Measurements from ENCODE around the gene GPD1L.
A peak's percentile ranks its signal among the peaks of the same experiment; 100 is the strongest.
"Not testable (repeated sequence)": the region's sequence is repeated elsewhere in the genome, so short reads cannot be mapped to it uniquely, and the experiment has no call there.

Gene GPD1L

DNA sequence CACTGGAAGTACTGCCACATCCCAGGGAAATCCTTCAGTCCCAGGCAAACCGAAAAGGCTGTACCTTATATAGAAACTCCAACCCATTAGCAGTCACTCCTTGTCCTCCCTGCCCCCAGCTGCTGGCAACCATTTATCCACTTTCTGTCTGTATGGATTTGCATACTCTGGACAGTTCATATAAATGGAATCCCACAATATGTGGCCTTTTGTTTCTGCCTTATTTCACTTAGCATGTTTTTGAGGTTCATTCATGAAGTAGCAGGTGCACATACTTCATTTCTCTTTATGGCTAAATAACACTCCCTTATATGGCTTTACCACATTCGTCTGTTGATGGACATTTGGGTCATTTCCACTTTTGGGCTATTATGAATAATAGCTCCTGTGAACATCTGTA lies 80.5 kb downstream of the GPD1L start:
- Mint-ChIP-seq H3K36me3 (ENCODE audit: low read depth) (no peaks in the 10 kb centered on the region), H3K9me3 (no peaks in the 10 kb centered on the region), H3K27ac (no peak overlapping the region), H3K4me3 (no peak overlapping the region), H3K4me1 (ENCODE audit: low read depth) (no peaks in the 10 kb centered on the region), H3K27me3 (peaks cover 5% of the 10 kb centered on the region)
- intact Hi-C loops (cut with micrococcal nuclease): no loop called here

DNA sequence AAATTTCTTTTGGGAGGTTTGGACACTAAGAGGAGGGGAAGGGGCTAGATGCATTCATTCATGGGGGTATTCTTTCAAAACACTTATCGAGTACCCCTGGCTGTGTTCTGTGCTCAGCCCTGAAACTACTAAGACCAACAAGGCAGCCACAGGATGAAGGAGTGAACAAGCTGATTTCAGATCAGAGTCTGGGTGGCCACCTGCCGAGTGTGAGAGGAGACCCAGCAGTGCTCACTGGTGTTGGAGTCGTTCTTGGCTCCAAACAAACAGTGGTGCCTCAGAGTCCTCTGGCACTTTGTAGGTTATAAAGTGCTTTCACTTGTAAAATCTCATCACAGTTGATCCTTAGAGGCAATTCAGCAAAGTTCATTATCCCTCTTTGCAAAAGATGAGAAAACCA lies 83.3 kb downstream of the GPD1L start:
- H3K4me1 Mint-ChIP-seq (ENCODE audit: low read depth): no peaks in the 10 kb centered on the region

DNA sequence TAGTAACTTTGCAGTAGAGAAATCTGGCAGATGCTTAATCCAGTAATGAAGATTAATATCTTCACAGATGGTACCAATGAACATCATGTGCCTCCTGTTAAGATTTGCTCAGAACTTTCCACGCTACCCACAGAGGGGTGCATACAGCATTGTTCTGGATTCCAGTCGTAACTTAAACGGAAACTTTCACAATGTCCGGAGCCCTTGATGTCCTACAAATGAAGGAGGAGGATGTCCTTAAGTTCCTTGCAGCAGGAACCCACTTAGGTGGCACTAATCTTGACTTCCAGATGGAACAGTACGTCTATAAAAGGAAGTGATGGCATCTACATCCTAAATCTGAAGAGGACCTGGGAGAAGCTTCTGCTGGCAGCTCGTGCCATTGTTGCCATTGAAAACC lies 84.1 kb downstream of the GPD1L start:
- H3K4me3 Mint-ChIP-seq; H3K9me3 Mint-ChIP-seq; H3K27me3 Mint-ChIP-seq; H3K36me3 Mint-ChIP-seq (ENCODE audit: low read depth); H3K4me1 Mint-ChIP-seq (ENCODE audit: low read depth); intact Hi-C loops (cut with micrococcal nuclease); H3K27ac Mint-ChIP-seq: not testable (repeated sequence)

More for the DNA sequence above, 83.3 kb downstream of the GPD1L start:
- no peaks in the 10 kb centered on the region for H3K9me3 Mint-ChIP-seq
- peaks cover 5% of the 10 kb centered on the region for H3K27me3 Mint-ChIP-seq
- no peaks in the 10 kb centered on the region for H3K36me3 Mint-ChIP-seq (ENCODE audit: low read depth)
- no peak overlapping the region for H3K27ac Mint-ChIP-seq
- intact Hi-C loops (cut with micrococcal nuclease): no loop called here
- H3K4me3 Mint-ChIP-seq: no peak overlapping the region

DNA sequence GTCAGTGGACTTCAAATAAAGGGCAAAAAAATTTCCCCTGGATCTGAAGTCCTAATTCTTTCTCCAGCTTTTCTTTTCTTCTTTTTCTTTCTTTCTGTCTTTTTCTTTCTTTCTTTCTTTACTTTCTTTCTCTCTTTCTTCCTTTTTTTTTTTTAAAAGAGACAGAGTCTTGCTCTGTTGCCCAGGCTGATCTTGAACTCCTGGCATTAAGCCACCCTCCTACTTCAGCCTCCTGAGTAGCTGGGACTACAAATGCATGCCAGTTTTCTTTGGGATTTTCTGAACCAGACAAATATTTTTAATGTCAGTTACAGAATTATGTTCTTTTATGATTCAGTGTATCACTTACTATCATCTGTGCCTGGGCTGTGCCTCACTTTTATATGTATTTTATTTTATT lies 86.7 kb downstream of the GPD1L start:
- no peaks in the 10 kb centered on the region for H3K36me3 Mint-ChIP-seq (ENCODE audit: low read depth)
- H3K27me3 Mint-ChIP-seq: peaks cover 5% of the 10 kb centered on the region
- H3K27ac Mint-ChIP-seq: peak overlapping the region; percentile 12
- intact Hi-C loops (cut with micrococcal nuclease): no loop called here
- no peaks in the 10 kb centered on the region for H3K9me3 Mint-ChIP-seq
- H3K4me3 Mint-ChIP-seq: no peak overlapping the region
- no peaks in the 10 kb centered on the region for H3K4me1 Mint-ChIP-seq (ENCODE audit: low read depth)

DNA sequence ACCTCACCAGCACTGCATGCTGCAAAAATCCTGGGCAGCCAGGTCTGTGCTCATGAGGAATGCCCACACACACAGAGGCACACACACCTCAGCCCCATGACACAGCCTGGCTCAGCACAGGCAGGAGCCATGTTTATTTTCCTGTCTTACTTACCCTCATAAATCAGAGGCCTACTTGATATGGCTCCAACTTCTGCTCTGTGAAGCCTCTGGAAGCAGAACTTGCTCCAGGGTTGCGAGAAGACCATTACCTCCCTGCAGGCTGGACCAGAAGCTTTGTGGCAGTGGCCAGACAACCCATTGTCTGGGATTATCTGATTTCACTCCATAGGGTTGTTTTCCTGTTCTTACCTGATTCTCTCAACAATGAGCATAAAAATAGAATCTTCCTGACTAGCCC lies 88.2 kb downstream of the GPD1L start:
- Mint-ChIP-seq H3K4me1 (ENCODE audit: low read depth) (peaks cover 9% of the 10 kb centered on the region), H3K36me3 (ENCODE audit: low read depth) (no peaks in the 10 kb centered on the region), H3K27ac (no peak overlapping the region), H3K4me3 (no peak overlapping the region), H3K27me3 (peaks cover 5% of the 10 kb centered on the region), H3K9me3 (no peaks in the 10 kb centered on the region)
- intact Hi-C loops (cut with micrococcal nuclease): no loop called here

DNA sequence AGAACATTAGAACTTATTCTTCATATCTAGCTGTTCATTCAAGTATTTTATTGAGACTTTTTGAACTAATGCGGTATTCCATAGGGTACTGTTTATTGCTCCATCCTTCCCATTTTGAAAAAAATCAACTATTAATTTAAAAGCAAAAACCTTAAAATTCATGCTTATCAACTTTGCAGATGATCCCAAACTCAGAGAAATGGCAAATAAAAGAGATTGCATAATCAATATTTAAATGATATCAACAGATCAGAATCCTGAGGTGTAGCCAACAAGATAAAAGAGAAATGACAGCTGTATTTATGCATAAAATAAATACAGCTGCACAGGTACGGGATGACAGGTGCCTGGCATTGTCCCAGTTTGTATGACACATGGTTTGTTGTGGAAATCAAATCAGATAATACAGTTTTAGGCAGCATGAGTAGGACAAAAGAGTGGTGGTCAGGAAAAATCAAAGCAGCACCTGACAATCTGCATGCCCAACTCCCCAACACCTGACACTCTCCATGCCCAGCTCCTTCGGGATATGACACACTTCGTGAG lies 89.6 kb downstream of the GPD1L start:
- H3K27me3 Mint-ChIP-seq: peaks cover 3% of the 10 kb centered on the region
- peaks cover 9% of the 10 kb centered on the region for H3K4me1 Mint-ChIP-seq (ENCODE audit: low read depth)
- no peaks in the 10 kb centered on the region for H3K36me3 Mint-ChIP-seq (ENCODE audit: low read depth)
- no peaks in the 10 kb centered on the region for H3K9me3 Mint-ChIP-seq
- H3K4me3 Mint-ChIP-seq: no peak overlapping the region
- intact Hi-C loops (cut with micrococcal nuclease): no loop called here
- H3K27ac Mint-ChIP-seq: no peak overlapping the region

DNA sequence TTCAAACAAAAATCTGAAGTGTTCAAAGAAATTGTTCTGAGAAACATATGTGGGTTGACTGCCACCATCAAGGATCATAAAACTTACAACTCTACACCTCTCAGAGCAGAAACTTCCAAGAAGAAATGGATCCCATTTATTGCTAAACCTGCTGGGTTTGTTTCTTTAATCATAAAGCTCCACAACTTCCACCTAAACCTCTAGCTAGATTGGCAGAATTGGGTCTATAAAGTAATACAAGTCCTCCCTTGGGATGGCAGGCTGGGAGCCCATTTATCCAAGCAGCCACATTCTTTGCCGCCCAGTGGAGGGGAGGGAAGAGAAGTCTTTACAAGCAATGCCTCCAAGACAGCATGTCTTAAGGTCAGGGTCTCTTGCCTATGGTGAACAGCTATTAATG lies 91.6 kb downstream of the GPD1L start:
- Mint-ChIP-seq H3K27ac (no peak overlapping the region), H3K36me3 (ENCODE audit: low read depth) (no peaks in the 10 kb centered on the region), H3K27me3 (peaks cover 2% of the 10 kb centered on the region), H3K4me1 (ENCODE audit: low read depth) (peaks cover 9% of the 10 kb centered on the region), H3K4me3 (no peak overlapping the region), H3K9me3 (no peaks in the 10 kb centered on the region)
- intact Hi-C loops (cut with micrococcal nuclease): no loop called here

DNA sequence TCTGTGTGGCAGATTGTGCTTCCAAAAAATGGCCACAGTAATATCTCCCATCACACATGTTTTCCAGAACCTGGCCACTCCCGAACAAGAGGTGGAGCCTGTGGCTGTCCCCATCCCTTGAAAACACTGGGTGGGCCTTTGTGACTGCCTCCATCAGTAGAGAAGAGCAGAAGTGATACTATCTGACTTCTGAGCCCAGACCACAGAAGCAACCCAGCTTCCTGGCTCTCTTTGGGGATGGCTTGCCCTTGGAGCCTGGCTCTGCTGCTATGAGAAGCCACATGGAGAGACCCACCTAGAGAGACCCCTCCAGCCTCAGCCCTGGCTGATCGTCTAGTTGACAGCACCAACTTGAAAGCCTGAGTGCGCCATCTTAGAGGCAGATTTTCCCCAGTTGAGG lies 92.3 kb downstream of the GPD1L start:
- Mint-ChIP-seq H3K36me3 (ENCODE audit: low read depth) (no peaks in the 10 kb centered on the region), H3K9me3 (no peaks in the 10 kb centered on the region), H3K27me3 (peaks cover 2% of the 10 kb centered on the region), H3K4me1 (ENCODE audit: low read depth) (peaks cover 9% of the 10 kb centered on the region), H3K27ac (no peak overlapping the region), H3K4me3 (no peak overlapping the region)
- intact Hi-C loops (cut with micrococcal nuclease): no loop called here

DNA sequence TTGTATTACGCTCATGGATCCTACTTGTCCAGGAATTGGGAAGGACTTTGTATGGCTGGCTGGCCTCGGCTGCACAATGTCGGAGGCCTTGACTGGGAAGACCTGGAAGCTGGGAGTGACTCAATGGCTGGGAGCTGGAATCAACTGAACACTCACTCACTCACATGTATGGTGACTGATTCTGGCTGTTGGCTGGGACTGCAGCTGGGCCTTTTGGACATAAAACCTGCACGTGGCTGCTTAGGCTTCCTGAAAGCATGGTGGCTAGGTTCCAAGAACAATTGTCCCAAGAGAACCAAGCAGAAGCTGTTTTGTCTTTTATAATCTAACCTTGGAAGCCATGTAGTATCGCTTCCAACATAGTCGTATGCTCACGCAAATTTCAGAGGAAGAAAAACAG lies 94.1 kb downstream of the GPD1L start:
- Mint-ChIP-seq H3K27me3 (peaks cover 2% of the 10 kb centered on the region), H3K36me3 (ENCODE audit: low read depth) (no peaks in the 10 kb centered on the region), H3K4me1 (ENCODE audit: low read depth) (peaks cover 9% of the 10 kb centered on the region), H3K4me3 (no peak overlapping the region), H3K9me3 (no peaks in the 10 kb centered on the region), H3K27ac (no peak overlapping the region)
- intact Hi-C loops (cut with micrococcal nuclease): no loop called here

DNA sequence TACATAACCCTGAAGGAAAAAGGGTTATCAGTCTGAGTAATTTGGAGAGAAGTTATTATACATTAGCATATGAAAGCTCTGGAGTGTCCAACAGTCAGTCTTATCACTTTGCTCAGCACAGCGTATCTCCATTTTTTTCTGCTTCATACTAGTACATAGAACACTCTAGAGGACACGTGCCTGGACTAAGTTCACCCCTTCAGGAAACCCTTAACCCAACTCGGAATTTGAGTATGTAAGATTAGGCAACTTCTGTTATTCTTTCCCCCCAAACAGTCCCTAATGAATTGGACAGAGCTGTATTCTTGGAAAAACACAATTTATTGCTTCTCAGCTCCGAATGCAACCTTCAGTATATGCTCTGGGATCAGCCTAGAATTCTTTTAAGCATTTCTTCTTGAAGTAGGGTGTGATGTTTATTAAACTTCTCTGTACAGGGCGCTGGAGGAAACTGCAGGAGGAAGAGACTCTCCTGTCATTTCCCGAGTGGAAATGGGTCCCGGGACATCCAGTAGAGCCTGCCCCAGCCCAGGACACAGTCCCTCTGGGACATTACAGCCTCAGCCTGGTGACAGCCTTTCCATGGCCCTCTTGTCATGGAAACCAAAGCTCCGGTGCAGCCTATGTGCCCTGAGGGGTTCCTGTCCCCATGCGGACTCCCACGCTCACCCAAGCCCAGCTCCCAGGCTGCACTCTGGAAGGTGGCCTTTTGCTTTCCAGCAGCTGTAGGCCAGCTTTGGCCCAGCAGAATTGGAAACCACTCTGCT lies 94.8 kb downstream of the GPD1L start:
- H3K4me1 Mint-ChIP-seq (ENCODE audit: low read depth): peaks cover 9% of the 10 kb centered on the region
- intact Hi-C loops (cut with micrococcal nuclease): no loop called here
- H3K27ac Mint-ChIP-seq: no peak overlapping the region
- no peak overlapping the region for H3K4me3 Mint-ChIP-seq
- peaks cover 2% of the 10 kb centered on the region for H3K27me3 Mint-ChIP-seq
- no peaks in the 10 kb centered on the region for H3K9me3 Mint-ChIP-seq
- no peaks in the 10 kb centered on the region for H3K36me3 Mint-ChIP-seq (ENCODE audit: low read depth)

DNA sequence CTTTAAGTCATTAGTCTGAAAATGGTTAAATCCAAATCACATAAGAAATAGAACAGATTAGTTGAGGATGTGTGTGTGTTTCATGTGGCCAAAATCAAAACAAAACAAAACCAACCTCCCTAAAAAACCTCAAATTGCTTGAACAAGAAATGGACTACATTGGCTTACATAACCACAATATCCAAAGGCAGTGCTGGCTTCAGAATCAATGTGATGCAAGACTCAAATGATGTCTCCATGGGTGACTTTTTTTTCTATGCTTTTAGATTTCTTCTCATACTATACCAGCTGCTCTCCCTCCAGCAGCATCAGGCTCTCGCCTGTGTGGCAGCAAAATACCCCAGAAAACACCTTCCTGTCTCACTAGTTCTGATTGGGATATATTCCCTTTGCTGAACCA lies 96.1 kb downstream of the GPD1L start:
- intact Hi-C loops (cut with micrococcal nuclease): no loop called here
- peaks cover 2% of the 10 kb centered on the region for H3K27me3 Mint-ChIP-seq
- no peak overlapping the region for H3K4me3 Mint-ChIP-seq
- no peaks in the 10 kb centered on the region for H3K9me3 Mint-ChIP-seq
- H3K27ac Mint-ChIP-seq: no peak overlapping the region
- H3K4me1 Mint-ChIP-seq (ENCODE audit: low read depth): peaks cover 9% of the 10 kb centered on the region
- H3K36me3 Mint-ChIP-seq (ENCODE audit: low read depth): no peaks in the 10 kb centered on the region

DNA sequence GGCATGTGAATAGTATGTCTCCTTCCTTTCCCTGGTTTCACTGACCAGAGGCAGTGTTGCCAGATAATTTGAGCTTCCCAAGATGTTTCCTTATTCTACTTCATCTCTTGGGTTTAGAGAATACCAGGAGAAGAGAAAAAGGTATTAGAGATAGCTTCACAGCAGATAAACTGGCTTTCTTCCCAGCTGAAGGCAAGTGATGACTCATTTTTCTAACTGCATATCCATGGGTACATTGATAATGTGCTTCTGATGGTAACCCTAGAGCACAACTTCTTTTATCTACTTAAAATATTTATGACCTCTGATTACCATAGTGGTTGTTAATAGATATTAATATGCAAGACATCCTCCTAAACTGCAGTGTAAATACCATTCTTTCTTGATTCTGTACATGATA lies 97.4 kb downstream of the GPD1L start:
- no peak overlapping the region for H3K27ac Mint-ChIP-seq
- H3K27me3 Mint-ChIP-seq: peaks cover 2% of the 10 kb centered on the region
- H3K36me3 Mint-ChIP-seq (ENCODE audit: low read depth): no peaks in the 10 kb centered on the region
- intact Hi-C loops (cut with micrococcal nuclease): no loop called here
- H3K4me1 Mint-ChIP-seq (ENCODE audit: low read depth): peaks cover 10% of the 10 kb centered on the region
- no peaks in the 10 kb centered on the region for H3K9me3 Mint-ChIP-seq
- H3K4me3 Mint-ChIP-seq: no peak overlapping the region

DNA sequence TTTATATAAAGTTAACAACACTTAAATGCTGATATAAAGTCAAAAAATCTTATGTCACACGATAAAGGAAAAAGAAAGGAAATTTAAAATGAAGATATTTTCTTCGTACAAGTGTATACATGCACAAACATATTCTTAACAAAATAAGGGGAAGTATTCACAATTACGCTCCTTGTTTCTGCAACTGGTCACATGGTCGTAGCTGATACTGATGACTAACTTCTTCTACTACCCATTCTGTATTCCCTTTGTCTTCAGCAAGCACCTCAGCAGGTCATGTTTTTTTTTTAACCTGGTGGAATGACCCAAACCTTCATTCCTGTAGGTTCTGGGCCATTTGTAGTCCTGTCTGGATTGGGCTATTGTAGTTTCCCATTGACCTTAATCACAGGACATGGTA lies 102.0 kb downstream of the GPD1L start:
- no peaks in the 10 kb centered on the region for H3K9me3 Mint-ChIP-seq
- no peak overlapping the region for H3K4me3 Mint-ChIP-seq
- no peaks in the 10 kb centered on the region for H3K27me3 Mint-ChIP-seq

DNA sequence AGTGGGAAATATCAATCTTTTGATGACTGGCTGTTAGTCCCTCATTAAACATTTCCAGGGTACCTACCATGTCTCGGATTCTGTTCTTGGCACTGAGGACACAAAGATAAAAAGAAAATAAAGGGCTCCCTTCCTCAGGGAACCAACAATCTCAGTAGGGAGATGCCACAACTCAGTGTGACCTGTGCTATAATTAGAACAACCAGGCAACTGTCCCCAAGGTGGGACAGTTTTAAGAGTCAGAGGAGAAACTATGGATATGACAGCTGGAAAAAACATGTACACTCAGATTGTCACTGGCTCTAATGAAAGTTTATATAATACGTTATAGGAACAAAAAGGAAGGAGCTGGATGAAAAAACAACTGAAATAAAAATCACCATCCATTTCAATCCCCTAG lies 108.8 kb downstream of the GPD1L start:
- H3K36me3 Mint-ChIP-seq (ENCODE audit: low read depth): no peaks in the 10 kb centered on the region
- no peaks in the 10 kb centered on the region for H3K27me3 Mint-ChIP-seq
- no peak overlapping the region for H3K4me3 Mint-ChIP-seq
- H3K4me1 Mint-ChIP-seq (ENCODE audit: low read depth): no peaks in the 10 kb centered on the region
- H3K9me3 Mint-ChIP-seq: peaks cover 14% of the 10 kb centered on the region
- no peak overlapping the region for H3K27ac Mint-ChIP-seq
- intact Hi-C loops (cut with micrococcal nuclease): no loop called here

More for the DNA sequence above, 102.0 kb downstream of the GPD1L start:
- peaks cover 7% of the 10 kb centered on the region for H3K4me1 Mint-ChIP-seq (ENCODE audit: low read depth)
- H3K27ac Mint-ChIP-seq: no peak overlapping the region
- intact Hi-C loops (cut with micrococcal nuclease): no loop called here
- H3K36me3 Mint-ChIP-seq (ENCODE audit: low read depth): no peaks in the 10 kb centered on the region
